GM12892 (cell line): ENCODE results near the gene TMC8.

Experiments used
- POLR2A ChIP-seq: IDR thresholded peaks from 2 replicates; pipeline ENCODE4 v1.6.1; 2011; ENCODE audit warnings: low read depth, low read length, control low read depth
- POLR2AphosphoS5 ChIP-seq: IDR thresholded peaks from 2 replicates; pipeline ENCODE4 v1.6.1; 2011; ENCODE audit warnings: low read depth, low read length, control low read depth

- no peak for TF ChIP-seq POLR2AphosphoS5
- TF ChIP-seq POLR2A, result no peak
Measured at GRCh38 chr17:78120537-78120936, 10.0 kb upstream of the TMC8 start.
